GM12873 (cell line): ENCODE measurements around the gene LRIF1.

Experiments used
- TF ChIP-seq, protein P1 (sequence below): IDR thresholded peaks from 2 replicates; pipeline ENCODE4 v1.5.1; 2012; ENCODE audit warnings: low read depth, mild to moderate bottlenecking, moderate library complexity, low read length, control low read depth; ENCODE audit not compliant: insufficient read depth; ENCODE audit errors: missing control alignments

Gene LRIF1

GRCh38 chr1:110918016-110918415, 45.7 kb downstream of the LRIF1 start:
- TF ChIP-seq, protein P1, sequence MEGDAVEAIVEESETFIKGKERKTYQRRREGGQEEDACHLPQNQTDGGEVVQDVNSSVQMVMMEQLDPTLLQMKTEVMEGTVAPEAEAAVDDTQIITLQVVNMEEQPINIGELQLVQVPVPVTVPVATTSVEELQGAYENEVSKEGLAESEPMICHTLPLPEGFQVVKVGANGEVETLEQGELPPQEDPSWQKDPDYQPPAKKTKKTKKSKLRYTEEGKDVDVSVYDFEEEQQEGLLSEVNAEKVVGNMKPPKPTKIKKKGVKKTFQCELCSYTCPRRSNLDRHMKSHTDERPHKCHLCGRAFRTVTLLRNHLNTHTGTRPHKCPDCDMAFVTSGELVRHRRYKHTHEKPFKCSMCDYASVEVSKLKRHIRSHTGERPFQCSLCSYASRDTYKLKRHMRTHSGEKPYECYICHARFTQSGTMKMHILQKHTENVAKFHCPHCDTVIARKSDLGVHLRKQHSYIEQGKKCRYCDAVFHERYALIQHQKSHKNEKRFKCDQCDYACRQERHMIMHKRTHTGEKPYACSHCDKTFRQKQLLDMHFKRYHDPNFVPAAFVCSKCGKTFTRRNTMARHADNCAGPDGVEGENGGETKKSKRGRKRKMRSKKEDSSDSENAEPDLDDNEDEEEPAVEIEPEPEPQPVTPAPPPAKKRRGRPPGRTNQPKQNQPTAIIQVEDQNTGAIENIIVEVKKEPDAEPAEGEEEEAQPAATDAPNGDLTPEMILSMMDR, result no peak

- TF ChIP-seq, protein P1, result no peak
Measured at GRCh38 chr1:110916669-110917306, 46.9 kb downstream of the LRIF1 start.

- TF ChIP-seq, protein P1, result no peak
Measured at GRCh38 chr1:110916274-110916668, 47.5 kb downstream of the LRIF1 start.

DNA sequence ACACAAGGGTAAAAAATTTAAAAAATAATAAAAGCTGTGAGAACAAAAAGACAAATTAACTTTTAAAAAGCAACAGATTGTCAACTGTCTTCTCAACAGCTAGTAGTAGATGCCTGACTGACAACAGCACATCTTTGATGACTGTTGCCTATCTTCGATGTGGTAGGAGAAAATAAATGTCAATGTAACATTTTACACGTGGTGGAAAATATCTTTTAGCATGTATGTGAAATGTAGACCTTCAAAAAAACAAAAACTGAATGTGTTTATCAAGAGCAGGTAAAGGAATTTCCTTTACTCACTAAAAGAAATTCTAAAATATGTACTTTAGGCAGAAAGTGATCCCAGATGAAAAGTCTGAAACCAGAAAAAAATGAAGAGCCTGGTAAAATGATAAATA, 47.9 kb downstream of the LRIF1 start:
- TF ChIP-seq, protein P1, result no peak

- TF ChIP-seq, protein P1, result no peak
Measured at GRCh38 chr1:110914676-110915075, 49.0 kb downstream of the LRIF1 start.

DNA sequence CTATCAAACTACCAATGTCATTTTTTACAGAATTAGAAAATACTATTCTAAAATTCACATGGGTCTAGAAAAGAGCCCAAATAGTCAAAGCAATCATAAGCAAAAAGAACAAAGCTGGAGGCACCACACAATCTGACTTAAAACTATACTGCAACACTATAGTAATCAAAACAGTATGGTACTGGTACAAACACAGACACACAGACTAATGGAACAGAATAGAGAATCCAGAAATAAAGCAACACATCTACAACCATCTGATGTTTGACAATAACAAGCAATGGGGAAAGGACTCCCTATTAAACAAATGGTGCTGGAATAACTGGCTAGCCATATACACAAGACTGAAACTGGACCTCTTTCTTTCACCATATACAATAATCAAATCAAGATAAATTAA, 50.9 kb downstream of the LRIF1 start:
- TF ChIP-seq, protein P1, result no peak

- TF ChIP-seq, protein P1, result no peak
Measured at GRCh38 chr1:110903853-110904500, 59.7 kb downstream of the LRIF1 start.
